Measurements from ENCODE around the gene CASP10. TPM values are rescaled to one million over a fixed set of nuclear protein-coding genes. Genes with fewer than 3 reads are reported as not detected.

Gene CASP10
- total and polyA plus RNA-seq, 2 experiments from 2014 or later, result 1.6 to 11.0 TPM

GRCh38 chr2:201152517-201152916 lies 30.4 kb upstream of the CASP10 start:
- TF ChIP-seq EZH2 (IDR thresholded peaks at IDR 0.05; ENCODE audit: borderline replicate concordance), result no peak
- TF ChIP-seq EZH2phosphoT487 (IDR thresholded peaks at IDR 0.05; ENCODE audit: low read depth, severe bottlenecking, unreplicated experiment), result no peak
- TF ChIP-seq CTCF (IDR thresholded peaks at IDR 0.05; ENCODE audit: poor library complexity), result no peak
- no peak for DNase-seq (ENCODE audit: low spot score)
- no peaks in the 10 kb centered on the region for H3K36me3 ChIP-seq (replicated peaks; ENCODE audit: insufficient read depth, low read depth)
- H3K4me2 ChIP-seq, result no peak overlapping the region
- no peaks in the 10 kb centered on the region for H3K27me3 ChIP-seq
- H3K79me2 ChIP-seq, result peaks cover 18% of the 10 kb centered on the region
- peak overlapping the region; percentile 92 for H3K27ac ChIP-seq
- H3K9me3 ChIP-seq (ENCODE audit: low read depth), result no peaks in the 10 kb centered on the region
- no peaks in the 10 kb centered on the region for H3K9me2 ChIP-seq (replicated peaks; ENCODE audit: insufficient read depth)
- WGBS (ENCODE audit: low lambda C conversion rate, missing lambda C conversion rate), result 100% methylated on average over 1 of the region's 1 CpG
- H2AFZ ChIP-seq, result no peak overlapping the region
- H3K4me3 ChIP-seq, result no peak overlapping the region
- peaks cover 27% of the 10 kb centered on the region for H3K4me1 ChIP-seq (ENCODE audit: insufficient read depth)
- no peaks in the 10 kb centered on the region for H4K20me1 ChIP-seq (ENCODE audit: insufficient read depth, poor library complexity, severe bottlenecking)

DNA sequence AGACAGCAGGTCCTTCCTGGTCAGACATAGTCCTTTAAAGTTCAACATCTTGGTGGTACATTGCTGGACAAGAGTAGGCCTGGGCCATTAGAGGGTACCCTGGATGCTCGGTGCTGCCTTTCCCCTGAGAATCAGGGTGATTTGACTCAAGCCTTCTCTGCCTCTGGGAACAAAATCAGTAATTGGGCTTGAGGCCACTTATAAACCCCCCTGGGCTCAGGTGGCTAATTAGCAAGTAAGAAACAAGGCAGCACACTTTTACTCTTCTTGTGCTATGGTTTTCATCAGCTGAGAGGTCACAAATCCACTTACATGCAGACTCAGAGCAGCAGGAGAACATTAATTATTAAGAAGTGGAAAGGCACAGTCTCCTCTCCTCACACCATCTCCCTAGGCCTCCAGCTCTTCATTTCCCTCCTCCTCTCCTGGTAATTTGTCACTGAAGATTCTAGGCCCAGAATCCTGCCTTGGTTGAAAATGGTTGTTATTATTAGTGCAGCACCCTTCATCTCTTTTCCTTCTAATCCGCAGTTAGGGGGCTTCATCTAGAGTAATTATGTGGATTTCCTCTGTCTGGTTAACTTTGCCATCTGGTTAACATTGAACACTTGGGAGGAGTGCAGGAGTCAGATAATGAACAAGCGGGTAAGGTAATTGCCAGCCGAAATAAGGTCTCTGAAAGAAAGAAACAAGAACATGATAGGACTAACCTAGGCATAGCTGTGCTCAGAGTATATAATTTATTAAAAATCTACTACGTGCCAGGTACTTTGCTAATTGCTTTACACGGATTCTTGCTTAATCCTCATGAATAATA lies 29.7 kb upstream of the CASP10 start:
- Histone ChIP-seq H3K36me3 (replicated peaks; ENCODE audit: insufficient read depth, low read depth) (no peaks in the 10 kb centered on the region), H2AFZ (no peak overlapping the region), H3K27me3 (no peaks in the 10 kb centered on the region), H3K4me1 (ENCODE audit: insufficient read depth) (peaks cover 32% of the 10 kb centered on the region), H3K4me3 (no peak overlapping the region), H3K9me2 (replicated peaks; ENCODE audit: insufficient read depth) (no peaks in the 10 kb centered on the region), H3K4me2 (no peak overlapping the region), H4K20me1 (ENCODE audit: insufficient read depth, poor library complexity, severe bottlenecking) (no peaks in the 10 kb centered on the region), H3K27ac (no peak overlapping the region), H3K9me3 (ENCODE audit: low read depth) (no peaks in the 10 kb centered on the region), H3K79me2 (peaks cover 18% of the 10 kb centered on the region)
- TF ChIP-seq EZH2 (IDR thresholded peaks at IDR 0.05; ENCODE audit: borderline replicate concordance), result no peak
- no peak for TF ChIP-seq CTCF (IDR thresholded peaks at IDR 0.05; ENCODE audit: poor library complexity)
- TF ChIP-seq EZH2phosphoT487 (IDR thresholded peaks at IDR 0.05; ENCODE audit: low read depth, severe bottlenecking, unreplicated experiment), result no peak
- no peak for DNase-seq (ENCODE audit: low spot score)
- WGBS (ENCODE audit: low lambda C conversion rate, missing lambda C conversion rate), result 90% methylated on average over 6 of the region's 6 CpGs

DNA sequence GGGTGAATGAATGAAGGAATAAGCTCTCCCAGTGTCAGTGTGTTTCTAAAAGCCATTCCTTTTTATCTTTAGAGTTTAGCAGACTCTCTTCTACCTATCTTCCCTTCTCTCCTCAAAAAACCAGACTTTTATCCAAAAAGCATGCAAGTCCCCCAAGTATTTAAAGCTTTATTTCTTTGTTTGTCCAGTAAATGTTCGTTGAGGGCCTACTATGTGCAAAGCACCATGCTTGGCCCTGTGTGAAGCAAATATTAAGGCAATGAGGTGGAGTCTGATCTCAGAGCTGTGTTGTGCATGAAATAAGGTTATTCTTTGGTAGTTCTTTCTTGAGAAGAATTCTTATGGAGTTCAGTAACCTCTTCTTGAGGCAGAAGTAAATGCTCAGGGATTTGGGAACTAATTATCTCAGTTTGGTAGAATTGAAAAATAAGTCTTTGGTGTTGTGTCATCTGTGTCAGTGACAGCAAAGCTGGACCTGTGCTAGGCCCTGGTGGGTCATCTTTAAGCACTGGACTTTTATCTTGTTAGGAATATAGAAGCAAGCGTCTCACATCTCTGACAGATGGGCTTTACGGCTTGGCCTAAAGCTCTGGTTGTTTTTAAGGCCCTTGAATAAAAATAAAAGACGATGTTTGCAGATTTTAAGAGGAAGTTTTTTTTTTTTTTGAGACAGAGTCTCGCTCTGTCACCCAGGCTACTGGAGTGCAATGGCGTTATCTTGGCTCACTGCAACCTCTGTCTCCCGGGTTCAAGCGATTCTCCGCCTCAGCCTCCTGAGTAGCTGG lies 28.1 kb upstream of the CASP10 start:
- no peak overlapping the region for H2AFZ ChIP-seq
- H4K20me1 ChIP-seq (ENCODE audit: insufficient read depth, poor library complexity, severe bottlenecking), result no peaks in the 10 kb centered on the region
- DNase-seq (ENCODE audit: low spot score), result no peak
- peaks cover 18% of the 10 kb centered on the region for H3K79me2 ChIP-seq
- no peaks in the 10 kb centered on the region for H3K36me3 ChIP-seq (replicated peaks; ENCODE audit: insufficient read depth, low read depth)
- no peaks in the 10 kb centered on the region for H3K9me3 ChIP-seq (ENCODE audit: low read depth)
- no peak overlapping the region for H3K27ac ChIP-seq
- H3K4me3 ChIP-seq, result no peak overlapping the region
- no peak overlapping the region for H3K4me2 ChIP-seq
- H3K9me2 ChIP-seq (replicated peaks; ENCODE audit: insufficient read depth), result no peaks in the 10 kb centered on the region
- TF ChIP-seq CTCF (IDR thresholded peaks at IDR 0.05; ENCODE audit: poor library complexity), result no peak
- 89% methylated on average over 9 of the region's 9 CpGs for WGBS (ENCODE audit: low lambda C conversion rate, missing lambda C conversion rate)
- no peaks in the 10 kb centered on the region for H3K27me3 ChIP-seq
- H3K4me1 ChIP-seq (ENCODE audit: insufficient read depth), result peaks cover 27% of the 10 kb centered on the region
